Body of pancreas (tissue), 4 donors: Measurements from ENCODE around the gene CX3CR1.

Experiments used
- POLR2A ChIP-seq, 3 donors: fragments of 450-650 bp; IDR thresholded peaks; one replicate each; pipeline ENCODE4 v1.6.1; 2016; ENCODE audit warnings: antibody characterized with exemption in 3 of 3, mild to moderate bottlenecking in 2 of 3
- TF ChIP-seq, protein P1 (sequence below), 7 experiments: fragments of 450-650 bp in 4 of 7; fragments of 200-600 bp in 3 of 7; sonication (generic) in 3 of 7; IDR thresholded peaks; one replicate each; pipeline ENCODE4 v1.5.1; 2016 to 2019; ENCODE audit warnings: antibody characterized with exemption in 7 of 7

GRCh38 chr3:39254806-39255449 is 24.9 kb downstream of the CX3CR1 start:
- TF ChIP-seq, protein P1, sequence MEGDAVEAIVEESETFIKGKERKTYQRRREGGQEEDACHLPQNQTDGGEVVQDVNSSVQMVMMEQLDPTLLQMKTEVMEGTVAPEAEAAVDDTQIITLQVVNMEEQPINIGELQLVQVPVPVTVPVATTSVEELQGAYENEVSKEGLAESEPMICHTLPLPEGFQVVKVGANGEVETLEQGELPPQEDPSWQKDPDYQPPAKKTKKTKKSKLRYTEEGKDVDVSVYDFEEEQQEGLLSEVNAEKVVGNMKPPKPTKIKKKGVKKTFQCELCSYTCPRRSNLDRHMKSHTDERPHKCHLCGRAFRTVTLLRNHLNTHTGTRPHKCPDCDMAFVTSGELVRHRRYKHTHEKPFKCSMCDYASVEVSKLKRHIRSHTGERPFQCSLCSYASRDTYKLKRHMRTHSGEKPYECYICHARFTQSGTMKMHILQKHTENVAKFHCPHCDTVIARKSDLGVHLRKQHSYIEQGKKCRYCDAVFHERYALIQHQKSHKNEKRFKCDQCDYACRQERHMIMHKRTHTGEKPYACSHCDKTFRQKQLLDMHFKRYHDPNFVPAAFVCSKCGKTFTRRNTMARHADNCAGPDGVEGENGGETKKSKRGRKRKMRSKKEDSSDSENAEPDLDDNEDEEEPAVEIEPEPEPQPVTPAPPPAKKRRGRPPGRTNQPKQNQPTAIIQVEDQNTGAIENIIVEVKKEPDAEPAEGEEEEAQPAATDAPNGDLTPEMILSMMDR (IDR thresholded peaks at IDR 0.05) = no peak
- TF ChIP-seq POLR2A (IDR thresholded peaks at IDR 0.05) = no peak
